Tibial artery (tissue), 4 donors: ENCODE results near the gene NPR1.

Experiments
- DNase-seq, 2 donors: peaks; one replicate each; pipeline ENCODE4 v3.0.0-alpha.2; 2019
- H3K27ac ChIP-seq, 2 donors: fragments of 200-600 bp; sonication (generic) in 1 of 2; 1 replicate in 1 of 2; 2 replicates in 1 of 2; pipeline ENCODE4 v1.5.1; 2018 to 2019; ENCODE audit warnings: mild to moderate bottlenecking in 1 of 2
- H3K27me3 ChIP-seq, 2 donors: fragments of 200-600 bp; sonication (generic) in 1 of 2; one replicate each; pipeline versions ENCODE4 v1.5.1 to v1.6.0; 2016 to 2019
- H3K36me3 ChIP-seq, 3 donors: fragments of 200-600 bp; sonication (generic) in 2 of 3; one replicate each; pipeline ENCODE4 v1.5.1; 2016 to 2019; ENCODE audit warnings: mild to moderate bottlenecking in 2 of 3
- H3K4me1 ChIP-seq, 4 donors: fragments of 200-600 bp; sonication (generic) in 2 of 4; 1 replicate in 3 of 4; 2 replicates in 1 of 4; pipeline ENCODE4 v1.5.1; 2016 to 2019
- H3K4me3 ChIP-seq, 2 donors: fragments of 200-600 bp; sonication (generic) in 1 of 2; 1 replicate in 1 of 2; 2 replicates in 1 of 2; pipeline ENCODE4 v1.5.1; 2018 to 2019; ENCODE audit warnings: mild to moderate bottlenecking in 2 of 2
- H3K9me3 ChIP-seq, 3 donors: fragments of 200-600 bp; sonication (generic) in 1 of 3; one replicate each; pipeline ENCODE4 v1.5.1; 2016 to 2019
- CTCF ChIP-seq, 2 experiments: fragments of 200-600 bp in 1 of 2; fragments of 450-650 bp in 1 of 2; IDR thresholded peaks; one replicate each; pipeline ENCODE4 v1.5.1; 2017 to 2019; ENCODE audit warnings: antibody characterized with exemption in 2 of 2, mild to moderate bottlenecking in 1 of 2, moderate library complexity in 1 of 2
- intact Hi-C: fragments of 100-400 bp; cut with DNase I; formaldehyde crosslinking; loops from one replicate; pipeline ENCODE4 v1.15.0; 2023; ENCODE audit warnings: low total_unique reads

The NPR1 gene

DNA sequence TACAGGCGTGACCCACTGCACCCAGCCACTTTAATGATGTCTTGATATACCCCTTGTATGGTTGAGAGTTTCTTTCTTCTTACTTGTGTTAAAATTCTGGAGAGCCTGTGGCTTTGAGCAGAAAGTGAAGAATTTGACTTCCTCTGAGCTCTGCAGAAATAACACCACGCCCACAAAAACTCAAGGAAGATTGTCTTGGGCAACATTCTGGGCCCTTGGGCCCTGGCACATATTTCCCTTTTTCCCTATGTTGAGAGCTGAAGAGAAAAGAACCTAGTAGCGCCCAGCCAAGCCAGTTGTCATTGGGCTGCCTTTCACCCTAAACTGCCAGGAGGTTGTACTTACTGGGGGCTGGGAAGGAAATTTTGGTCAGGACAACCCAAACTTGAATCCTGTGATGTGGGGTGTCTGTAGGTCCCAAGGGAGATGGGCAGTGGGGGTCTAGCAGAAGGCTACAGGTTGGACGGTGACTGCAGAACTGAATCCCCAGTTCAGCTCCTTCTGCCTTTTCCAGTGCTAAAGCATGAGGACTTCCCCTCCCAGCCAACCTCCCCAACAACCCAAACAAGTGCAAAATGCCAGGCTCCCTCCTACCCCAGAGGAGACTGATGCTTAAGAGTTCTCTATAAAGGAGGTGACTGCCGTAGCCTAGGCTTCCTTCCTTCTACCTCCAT, 31.7 kb upstream of the NPR1 start:
- Histone ChIP-seq H3K4me1 (peaks cover 0 to 23% (median 10%) of the 10 kb centered on the region in 4 donors), H3K36me3 (peaks cover 40 to 52% (median 47%) of the 10 kb centered on the region in 3 donors)

GRCh38 chr1:153647346-153647714, 31.2 kb upstream of the NPR1 start:
- Histone ChIP-seq H3K4me3 (no peak overlapping the region), H3K4me1 (peaks cover 0 to 23% (median 10%) of the 10 kb centered on the region in 4 donors), H3K36me3 (peaks cover 35 to 47% (median 42%) of the 10 kb centered on the region in 3 donors), H3K27ac (peak overlapping the region in 1 of 2 donors; percentile 11), H3K9me3 (no peaks in the 10 kb centered on the region), H3K27me3 (no peaks in the 10 kb centered on the region)
- intact Hi-C loops: no loop called here
- no peak for TF ChIP-seq CTCF (IDR thresholded peaks at IDR 0.05)
- peak in 1 of 2 donors; percentile 49 for DNase-seq

More for the DNA sequence above, 31.7 kb upstream of the NPR1 start:
- H3K27ac ChIP-seq: peak overlapping the region in 1 of 2 donors; percentile 11
- no peak for TF ChIP-seq CTCF (IDR thresholded peaks at IDR 0.05)
- no peaks in the 10 kb centered on the region for H3K27me3 ChIP-seq
- no peaks in the 10 kb centered on the region for H3K9me3 ChIP-seq
- peak in 1 of 2 donors; percentile 63 for DNase-seq
- H3K4me3 ChIP-seq: no peak overlapping the region
- intact Hi-C loops: no loop called here

DNA sequence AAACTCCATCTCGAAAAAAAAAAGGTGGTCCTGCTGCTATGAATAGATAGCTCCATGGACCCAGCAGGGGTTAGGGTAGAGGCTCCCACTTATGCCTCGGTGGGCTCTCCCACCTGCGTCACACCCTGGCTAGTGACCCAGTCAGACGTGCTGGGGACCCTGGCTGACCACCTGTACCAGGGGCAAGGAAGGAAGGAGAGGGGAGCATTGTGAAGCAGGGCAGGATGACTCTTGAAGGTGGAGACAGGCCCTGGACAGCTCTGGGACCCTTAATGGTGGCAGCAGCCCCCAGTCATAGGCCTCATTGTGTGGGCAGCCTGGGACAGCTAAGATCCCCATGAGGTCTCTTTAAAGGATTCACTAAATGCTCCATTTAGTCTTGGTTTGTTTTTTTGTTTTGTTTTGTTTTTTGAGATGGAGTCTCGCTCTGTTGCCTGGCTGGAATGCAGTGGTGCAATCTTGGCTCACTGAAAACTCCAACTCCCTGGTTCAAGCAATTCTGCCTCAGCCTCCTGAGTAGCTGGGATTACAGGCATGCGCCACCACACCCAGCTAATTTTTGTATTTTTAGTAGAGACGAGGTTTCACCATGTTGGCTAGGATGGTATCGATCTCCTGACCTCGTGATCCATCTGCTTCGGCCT, 30.4 kb upstream of the NPR1 start:
- peaks cover 0 to 21% (median 11%) of the 10 kb centered on the region in 4 donors for H3K4me1 ChIP-seq
- H3K9me3 ChIP-seq: no peaks in the 10 kb centered on the region
- no peaks in the 10 kb centered on the region for H3K27me3 ChIP-seq
- no peak overlapping the region for H3K27ac ChIP-seq
- TF ChIP-seq CTCF (IDR thresholded peaks at IDR 0.05): no peak
- H3K36me3 ChIP-seq: peaks cover 27 to 39% (median 34%) of the 10 kb centered on the region in 3 donors
- H3K4me3 ChIP-seq: no peak overlapping the region
- DNase-seq: peak in 1 of 2 donors; percentile 39
- intact Hi-C loops: no loop called here

- Histone ChIP-seq H3K36me3 (peaks cover 15 to 27% (median 25%) of the 10 kb centered on the region in 3 donors), H3K27me3 (no peaks in the 10 kb centered on the region), H3K27ac (no peak overlapping the region), H3K9me3 (no peaks in the 10 kb centered on the region), H3K4me1 (peaks cover 0 to 16% (median 5%) of the 10 kb centered on the region in 4 donors), H3K4me3 (no peak overlapping the region)
- TF ChIP-seq CTCF (IDR thresholded peaks at IDR 0.05): no peak
- intact Hi-C loops: no loop called here
- DNase-seq: peak in 1 of 2 donors; percentile 32
Observed at GRCh38 chr1:153649137-153649862, 29.2 kb upstream of the NPR1 start.

DNA sequence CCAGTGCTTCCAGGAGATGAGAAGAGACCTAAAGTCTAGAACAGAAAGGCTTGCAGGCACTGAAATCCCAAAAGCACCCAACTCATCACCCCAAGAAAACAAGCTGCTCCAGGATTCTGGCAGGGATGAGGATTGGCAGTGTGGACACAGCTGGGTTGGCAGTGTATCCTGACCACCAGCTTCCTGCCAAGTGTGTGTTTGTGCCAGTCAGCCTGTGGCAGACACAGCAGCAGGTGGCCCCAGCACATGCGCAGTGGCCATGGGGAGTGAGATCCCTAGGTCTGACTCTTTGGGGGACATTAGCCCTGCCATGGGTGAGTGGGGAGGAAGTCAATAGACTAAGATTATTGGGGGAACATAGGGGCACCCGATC, 28.6 kb upstream of the NPR1 start:
- Histone ChIP-seq H3K4me1 (peaks cover 0 to 16% (median 5%) of the 10 kb centered on the region in 4 donors), H3K27ac (no peak overlapping the region), H3K36me3 (peaks cover 11 to 22% (median 22%) of the 10 kb centered on the region in 3 donors), H3K9me3 (no peaks in the 10 kb centered on the region), H3K27me3 (no peaks in the 10 kb centered on the region), H3K4me3 (no peak overlapping the region)
- intact Hi-C loops: no loop called here
- TF ChIP-seq CTCF (IDR thresholded peaks at IDR 0.05): no peak
- peak in 1 of 2 donors; percentile 72 for DNase-seq
